ENCODE measurements around the gene AKAP8. TPM values are rescaled to one million over a fixed set of nuclear protein-coding genes. Genes with fewer than 3 reads are reported as not detected.
A peak's percentile ranks its signal among the peaks of the same experiment; 100 is the strongest.

The AKAP8 gene
- total RNA-seq: 10 to 100 TPM; 26.4 to 58.5 (median 55.9) TPM

DNA sequence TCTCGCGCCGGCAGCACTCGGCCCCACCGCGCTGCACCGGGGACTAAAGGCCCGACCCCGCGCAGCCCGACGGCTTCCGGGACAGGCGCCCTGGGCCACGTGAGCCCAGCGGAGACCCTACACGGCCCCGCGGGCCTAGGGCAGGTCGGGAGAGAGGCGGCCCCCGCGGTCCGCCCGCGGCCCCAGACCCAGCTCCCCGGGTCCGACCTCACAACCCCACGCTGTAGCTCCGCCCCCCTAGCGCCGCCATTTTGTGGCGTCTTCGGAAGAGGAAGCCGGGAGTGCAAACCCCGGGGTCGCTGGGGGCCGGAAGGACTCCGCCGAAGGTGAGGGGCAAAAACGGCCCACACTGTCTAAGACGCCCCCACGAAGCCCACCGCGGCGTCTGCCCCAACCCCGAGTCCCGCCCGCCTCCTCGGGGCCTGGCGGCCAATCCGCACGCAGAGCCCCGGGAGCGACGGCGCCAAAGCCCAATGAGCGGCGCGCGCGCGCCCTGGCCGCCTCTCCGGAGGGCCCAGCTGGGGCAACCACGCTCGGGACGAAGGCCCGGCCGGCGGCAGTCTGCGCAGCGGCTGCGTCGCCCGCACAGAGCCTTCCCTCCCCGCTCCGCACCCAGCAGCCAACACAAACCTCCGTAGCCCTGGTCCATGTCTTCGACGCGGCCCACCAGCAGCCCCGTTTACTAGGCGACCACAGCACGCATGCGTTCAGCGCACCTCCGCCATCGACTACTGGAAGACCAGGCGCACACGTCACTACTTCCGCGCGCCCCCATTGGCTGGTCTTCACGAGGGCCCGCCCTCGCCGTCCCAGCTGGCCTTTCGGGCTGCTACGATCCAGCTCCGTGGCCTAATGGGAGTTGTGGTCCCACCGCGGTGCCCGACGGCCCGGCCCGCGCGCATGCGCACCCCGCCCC, at the start of gene AKAP8:
TSS of gene AKAP8 (minus strand) at position 705 of the 916 bp plus-strand sequence. CDS start at position 649, 56 bp downstream.
- peak; percentile 68 to 79 for TF ChIP-seq POLR2A (IDR thresholded peaks at IDR 0.05)
- peak in 1 of 2 donors; percentile 88 for TF ChIP-seq EP300 (IDR thresholded peaks at IDR 0.05)
- TF ChIP-seq CTCF (IDR thresholded peaks at IDR 0.05): peak in 2 of 5 experiments; percentile 21 to 56
- Histone ChIP-seq H3K27ac (peak within 1 kb of the TSS; percentile 86 to 98 (median 97)), H3K9me3 (no peaks in the 10 kb centered on the region), H3K4me1 (peaks cover 0 to 50% (median 36%) of the 10 kb centered on the region in 4 donors), H3K4me3 (peak within 1 kb of the TSS; percentile 74 to 99 (median 96)), H3K36me3 (no peaks in the 10 kb centered on the region), H3K27me3 (no peaks in the 10 kb centered on the region)
- DNase-seq (ENCODE audit: low spot score in 2 of 2): peak; percentile 97 to 98
- 1% methylated on average over 30 to 59 of the region's 111 CpGs for WGBS, 2 donors

GRCh38 chr19:15427991-15428471, 48.4 kb upstream of the AKAP8 start:
- H3K4me3 ChIP-seq: no peak overlapping the region
- no peaks in the 10 kb centered on the region for H3K27me3 ChIP-seq
- 89% methylated on average over 29 to 33 of the region's 35 CpGs for WGBS, 2 donors
- H3K36me3 ChIP-seq: peaks cover 4 to 70% (median 34%) of the 10 kb centered on the region in 3 donors
- no peak overlapping the region for H3K27ac ChIP-seq
- DNase-seq (ENCODE audit: low spot score in 2 of 2): no peak
- H3K9me3 ChIP-seq: peaks cover 0 to 4% (median 0%) of the 10 kb centered on the region in 4 donors
- no peak for TF ChIP-seq CTCF (IDR thresholded peaks at IDR 0.05)
- no peak for TF ChIP-seq POLR2A (IDR thresholded peaks at IDR 0.05)
- TF ChIP-seq EP300 (IDR thresholded peaks at IDR 0.05): no peak
- peaks cover 0 to 36% (median 18%) of the 10 kb centered on the region in 4 donors for H3K4me1 ChIP-seq

DNA sequence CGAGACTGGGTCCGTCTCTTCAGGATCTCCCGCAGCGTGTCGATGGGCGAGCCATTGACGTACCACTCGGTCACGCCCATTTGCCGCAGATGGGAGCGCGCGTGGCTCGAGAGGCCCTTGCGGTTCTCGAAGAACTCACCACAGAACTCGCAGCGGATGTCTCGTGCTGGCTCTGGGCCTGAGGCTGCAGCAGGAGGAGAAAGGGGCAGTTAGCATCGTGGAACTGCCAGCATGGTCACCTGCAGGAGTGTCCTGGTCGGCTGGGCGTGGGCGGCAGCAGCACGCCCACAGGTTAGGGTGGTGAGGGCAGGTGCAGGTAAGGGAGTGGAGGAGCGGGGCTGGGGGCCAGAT, 47.7 kb upstream of the AKAP8 start:
- TF ChIP-seq POLR2A (IDR thresholded peaks at IDR 0.05): no peak
- TF ChIP-seq EP300 (IDR thresholded peaks at IDR 0.05): no peak
- TF ChIP-seq CTCF (IDR thresholded peaks at IDR 0.05): no peak
- DNase-seq (ENCODE audit: low spot score in 2 of 2): no peak
- 96 to 97% methylated on average over 25 of the region's 25 CpGs for WGBS, 2 donors
- H3K9me3 ChIP-seq: peaks cover 0 to 6% (median 0%) of the 10 kb centered on the region in 4 donors
- H3K4me1 ChIP-seq: peaks cover 0 to 35% (median 18%) of the 10 kb centered on the region in 4 donors
- H3K36me3 ChIP-seq: peaks cover 4 to 78% (median 34%) of the 10 kb centered on the region in 3 donors
- no peak overlapping the region for H3K27ac ChIP-seq
- H3K27me3 ChIP-seq: no peaks in the 10 kb centered on the region
- no peak overlapping the region for H3K4me3 ChIP-seq

GRCh38 chr19:15426485-15427349, 47.1 kb upstream of the AKAP8 start:
- Histone ChIP-seq H3K36me3 (peaks cover 4 to 83% (median 34%) of the 10 kb centered on the region in 3 donors), H3K27me3 (no peaks in the 10 kb centered on the region), H3K27ac (no peak overlapping the region), H3K4me1 (peaks cover 0 to 33% (median 16%) of the 10 kb centered on the region in 4 donors), H3K9me3 (peaks cover 0 to 6% (median 0%) of the 10 kb centered on the region in 4 donors), H3K4me3 (no peak overlapping the region)
- no peak for DNase-seq (ENCODE audit: low spot score in 2 of 2)
- TF ChIP-seq CTCF (IDR thresholded peaks at IDR 0.05) (no peak), EP300 (IDR thresholded peaks at IDR 0.05) (no peak), POLR2A (IDR thresholded peaks at IDR 0.05) (no peak)
- WGBS, 2 donors: 85 to 89% methylated on average over 16 of the region's 16 CpGs

Data from tibial nerve (tissue), 4 donors.